SK-N-SH (cell line): ENCODE measurements around the gene HTRA2. TPM values are rescaled to one million over a fixed set of nuclear protein-coding genes. Genes with fewer than 3 reads are reported as not detected.

Experiments
- CTCF ChIA-PET: fragments of 300-600, 350-600 bp; formaldehyde crosslinking; extraction: SDS; loops from one replicate; lab custom pipeline; 2021; lab: Yijun Ruan, JAX
- POLR2A ChIA-PET: fragments of 350-600 bp; sonication (Branson Sonifier 250); formaldehyde crosslinking; extraction: SDS; loops from one replicate; lab custom pipeline; 2020; ENCODE audit warnings: antibody characterized with exemption, inconsistent platforms; lab: Yijun Ruan, JAX
- DNase-seq: peaks from one replicate; pipeline ENCODE4 v3.0.0; 2012
- H2AFZ ChIP-seq: fragments of 200-600 bp; sonication (generic); 2 replicates; pipeline ENCODE4 v1.8.1; 2016; ENCODE audit warnings: antibody characterized with exemption, mild to moderate bottlenecking, low read depth
- H3F3A ChIP-seq: fragments of 200-600 bp; sonication (generic); replicated peaks from 2 replicates; pipeline ENCODE3; 2016; ENCODE audit warnings: antibody characterized with exemption, mild to moderate bottlenecking; ENCODE audit not compliant: insufficient read depth
- H3K27ac ChIP-seq, 2 experiments: fragments of 200-500 bp in 1 of 2; fragments of 200-600 bp in 1 of 2; sonication (Bioruptor generic) in 1 of 2; sonication (generic), shearing (Covaris generic) in 1 of 2; 2 replicates each; pipeline versions ENCODE4 v1.5.1 to v1.6.1; 2014 to 2016; ENCODE audit warnings: low read depth in 2 of 2, inconsistent platforms in 1 of 2, low read length in 1 of 2, mild to moderate bottlenecking in 1 of 2, mixed read lengths in 1 of 2
- H3K27me3 ChIP-seq: fragments of 200-600 bp; sonication (generic), shearing (Covaris generic); 2 replicates; pipeline ENCODE4 v1.6.1; 2016; ENCODE audit warnings: mixed run types; ENCODE audit not compliant: insufficient read depth
- H3K36me3 ChIP-seq, 2 experiments: fragments of 200-500 bp in 1 of 2; fragments of 200-600 bp in 1 of 2; sonication (Bioruptor generic) in 1 of 2; sonication (generic) in 1 of 2; replicated peaks in 1 of 2; 2 replicates each; pipeline versions ENCODE3 to v1.5.1; 2014 to 2016; ENCODE audit warnings: low read length in 1 of 2, mild to moderate bottlenecking in 1 of 2; ENCODE audit not compliant: insufficient read depth in 2 of 2, control insufficient read depth in 1 of 2
- H3K4me1 ChIP-seq, 2 experiments: fragments of 200-500 bp in 1 of 2; fragments of 200-600 bp in 1 of 2; sonication (Bioruptor generic) in 1 of 2; sonication (generic), shearing (Covaris generic) in 1 of 2; 2 replicates each; pipeline versions ENCODE4 v1.5.1 to v1.6.1; 2014 to 2016; ENCODE audit warnings: low read depth in 1 of 2, low read length in 1 of 2, mixed run types in 1 of 2; ENCODE audit not compliant: insufficient read depth in 2 of 2, control insufficient read depth in 1 of 2
- H3K4me2 ChIP-seq: fragments of 200-600 bp; sonication (generic), shearing (Covaris generic); 2 replicates; pipeline ENCODE4 v1.6.1; 2017; ENCODE audit warnings: mixed run types
- H3K4me3 ChIP-seq, 2 experiments: fragments of 200-500 bp in 1 of 2; fragments of 200-600 bp in 1 of 2; sonication (Bioruptor generic) in 1 of 2; sonication (generic), shearing (Covaris generic) in 1 of 2; 2 replicates each; pipeline versions ENCODE4 v1.5.1 to v1.8.1; 2014 to 2016; ENCODE audit warnings: low read depth in 2 of 2, inconsistent platforms in 1 of 2, low read length in 1 of 2, mild to moderate bottlenecking in 1 of 2, mixed read lengths in 1 of 2, moderate library complexity in 1 of 2
- H3K79me2 ChIP-seq: fragments of 200-600 bp; sonication (generic); 2 replicates; pipeline ENCODE4 v1.8.1; 2017; ENCODE audit warnings: mild to moderate bottlenecking; ENCODE audit not compliant: insufficient read depth
- H3K9ac ChIP-seq: fragments of 200-600 bp; sonication (generic); 2 replicates; pipeline ENCODE4 v1.6.1; 2017; ENCODE audit warnings: mixed run types
- H3K9me2 ChIP-seq: fragments of 200-600 bp; sonication (generic); 2 replicates; pipeline ENCODE4 v1.6.1; 2017; ENCODE audit warnings: mixed run types
- H3K9me3 ChIP-seq: fragments of 200-600 bp; sonication (generic); 2 replicates; pipeline ENCODE4 v1.6.1; 2017; ENCODE audit warnings: mixed run types, mild to moderate bottlenecking, moderate library complexity
- H4K20me1 ChIP-seq: fragments of 200-600 bp; sonication (generic); 2 replicates; pipeline ENCODE4 v1.6.1; 2017; ENCODE audit warnings: mild to moderate bottlenecking, mixed run types; ENCODE audit not compliant: insufficient read depth
- CHD2 ChIP-seq: fragments of 150-350 bp; IDR thresholded peaks from 2 replicates; pipeline ENCODE4 v1.6.1; 2018; ENCODE audit warnings: low read length; ENCODE audit not compliant: partially characterized antibody
- ELF1 ChIP-seq: IDR thresholded peaks from 2 replicates; pipeline ENCODE4 v1.4.0; 2012
- FOSL2 ChIP-seq: IDR thresholded peaks from 2 replicates; pipeline ENCODE4 v1.4.0; 2012; ENCODE audit warnings: low read depth, mild to moderate bottlenecking, moderate library complexity, borderline replicate concordance
- FOXJ3 ChIP-seq: sonication (generic); formaldehyde crosslinking; IDR thresholded peaks from 2 replicates; pipeline ENCODE4 v1.5.1; 2020; ENCODE audit warnings: mild to moderate bottlenecking, missing genetic modification reagents
- JUND ChIP-seq: IDR thresholded peaks from 2 replicates; pipeline ENCODE4 v1.4.0; 2012
- MAX ChIP-seq: IDR thresholded peaks from 2 replicates; pipeline ENCODE4 v1.4.0; 2012; ENCODE audit warnings: low read depth
- MXI1 ChIP-seq: IDR thresholded peaks from 2 replicates; pipeline ENCODE4 v1.6.1; 2012; ENCODE audit warnings: mild to moderate bottlenecking, low read depth, low read length, improper control_type of control experiment
- NFIC ChIP-seq: IDR thresholded peaks from 2 replicates; pipeline ENCODE4 v1.4.0; 2012; ENCODE audit warnings: borderline replicate concordance
- REST ChIP-seq: IDR thresholded peaks from 2 replicates; pipeline ENCODE4 v1.6.1; 2012; ENCODE audit warnings: mild to moderate bottlenecking, low read depth, low read length, moderate library complexity
- RFX5 ChIP-seq: IDR thresholded peaks from 2 replicates; pipeline ENCODE4 v1.6.1; 2012; ENCODE audit warnings: mild to moderate bottlenecking, improper control_type of control experiment, low read length
- SMC3 ChIP-seq: IDR thresholded peaks from 2 replicates; pipeline ENCODE4 v1.6.1; 2012; ENCODE audit warnings: low read depth, low read length, improper control_type of control experiment
- TEAD4 ChIP-seq: IDR thresholded peaks from 2 replicates; pipeline ENCODE4 v1.4.0; 2012; ENCODE audit warnings: mild to moderate bottlenecking, borderline replicate concordance; ENCODE audit not compliant: insufficient read depth
- USF2 ChIP-seq: fragments of 150-350 bp; IDR thresholded peaks from 2 replicates; pipeline ENCODE4 v1.6.1; 2017; ENCODE audit warnings: antibody characterized with exemption, low read length, low read depth, borderline replicate concordance
- ZBTB33 ChIP-seq: IDR thresholded peaks from 2 replicates; pipeline ENCODE4 v1.4.0; 2012; ENCODE audit warnings: low read depth, borderline replicate concordance
- WGBS: methylation state at CpG from one replicate; pipeline ENCODE4 v1.1.6; 2017; ENCODE audit warnings: low lambda C conversion rate; 5-methylcytosine and 5-hydroxymethylcytosine counted together
- polyA plus RNA-seq, 3 experiments: library from polyadenylated mRNA; depleted of rRNA; stranded (reverse); fragments of >200 nt; gene quantifications; 2 replicates each; pipeline ENCODE4 v1.2.3, GENCODE V29; 2012

Gene HTRA2
- polyA plus RNA-seq, 1 of the 3 experiments (the other 2 are of a cell fraction) = 55.7 TPM

GRCh38 chr2:74501335-74502071, 28.2 kb upstream of the HTRA2 start:
- peaks cover 10% of the 10 kb centered on the region; the same call in 1 of the 2 replicates for H3K79me2 ChIP-seq
- DNase-seq = peak; percentile 63
- H3K4me1 ChIP-seq = peaks cover 12 to 33% of the 10 kb centered on the region in 2 experiments; a peak in 2 of 4 replicates
- H3K4me2 ChIP-seq = no peak overlapping the region
- ChIA-PET CTCF (interaction anchor here (0.5 to 3.7 kb wide), 8 partner anchors 18 to 678 kb away, joined by 3 to 21 read pairs (median 3); partner anchors contain the start of genes CCDC142, LOXL3, MRPL53 and TTC31), POLR2A (interaction anchor here (0.7 to 3.1 kb wide), 11 partner anchors 9 to 86 kb away, joined by 3 to 19 read pairs (median 6); partner anchors contain the start of genes AUP1, CCDC142, HTRA2 and MRPL53)
- no peaks in the 10 kb centered on the region for H4K20me1 ChIP-seq
- peak; percentile 59; the same call in 1 of the 2 replicates for TF ChIP-seq REST
- no peak for TF ChIP-seq USF2
- peaks cover 15 to 18% of the 10 kb centered on the region in 2 experiments for H3K36me3 ChIP-seq
- no peak overlapping the region for H3K4me3 ChIP-seq
- H3K27me3 ChIP-seq = no peaks in the 10 kb centered on the region
- H3K27ac ChIP-seq = peak overlapping the region in 1 of 2 experiments; percentile 76; a peak in 2 of 4 replicates
- H2AFZ ChIP-seq = no peak overlapping the region
- WGBS = 84% methylated on average over 18 of the region's 18 CpGs
- H3F3A ChIP-seq = peaks cover 8% of the 10 kb centered on the region
- H3K9ac ChIP-seq = no peak overlapping the region
- H3K9me3 ChIP-seq = no peaks in the 10 kb centered on the region
- H3K9me2 ChIP-seq = no peaks in the 10 kb centered on the region

GRCh38 chr2:74502147-74502719, 27.5 kb upstream of the HTRA2 start:
- TF ChIP-seq JUND = no peak
- no peak for TF ChIP-seq MXI1
- TF ChIP-seq FOXJ3 = no peak
- TF ChIP-seq ELF1 = no peak
- TF ChIP-seq USF2 = no peak
- no peak for TF ChIP-seq CHD2
- TF ChIP-seq SMC3 = no peak
- no peak for TF ChIP-seq TEAD4
- no peak for TF ChIP-seq FOSL2
- TF ChIP-seq ZBTB33 = no peak
- no peak for TF ChIP-seq RFX5
- TF ChIP-seq NFIC = no peak
- TF ChIP-seq MAX = no peak
- H3K9ac ChIP-seq = no peak overlapping the region
- H3K79me2 ChIP-seq = peaks cover 17% of the 10 kb centered on the region; the same call in 1 of the 2 replicates
- peaks cover 8% of the 10 kb centered on the region for H3F3A ChIP-seq
- no peaks in the 10 kb centered on the region for H3K9me2 ChIP-seq
- H3K36me3 ChIP-seq = peaks cover 15 to 20% of the 10 kb centered on the region in 2 experiments
- no peak overlapping the region; a peak in 1 of 4 replicates for H3K27ac ChIP-seq
- no peaks in the 10 kb centered on the region for H3K9me3 ChIP-seq
- CTCF ChIA-PET = interaction anchor here (1.0 to 3.1 kb wide), 4 partner anchors 19 to 678 kb away, joined by 3 to 21 read pairs (median 12); partner anchors contain the start of genes CCDC142 and TTC31
- no peak overlapping the region for H3K4me3 ChIP-seq
- H4K20me1 ChIP-seq = no peaks in the 10 kb centered on the region
- DNase-seq = no peak
- H3K27me3 ChIP-seq = no peaks in the 10 kb centered on the region
- 93% methylated on average over 32 of the region's 32 CpGs for WGBS
- H3K4me2 ChIP-seq = no peak overlapping the region
- H3K4me1 ChIP-seq = peaks cover 12 to 37% of the 10 kb centered on the region in 2 experiments; a peak in 2 of 4 replicates
- no peak overlapping the region for H2AFZ ChIP-seq
- POLR2A ChIA-PET = interaction anchor here (1.4 to 3.1 kb wide), 3 partner anchors 8 to 11 kb away, joined by 3 to 9 read pairs (median 7); no protein-coding TSS in a partner anchor
